ENCODE data around the gene ZNF350.

GRCh38 chr19:51927859-51928258, 58.8 kb downstream of the ZNF350 start:
- TF ChIP-seq CTCF (IDR thresholded peaks at IDR 0.05; ENCODE audit: low read depth, low read length): no peak
- TF ChIP-seq EZH2phosphoT487 (IDR thresholded peaks at IDR 0.05; ENCODE audit: low read depth): no peak
